WERI-Rb-1 (cell line): Measurements from ENCODE around the gene DCAF15.
"Not testable (repeated sequence)": the region's sequence is repeated elsewhere in the genome, so short reads cannot be mapped to it uniquely, and the experiment has no call there.

Source experiments
- DNase-seq: peaks from one replicate; pipeline ENCODE4 v3.0.0-alpha.2; 2020
- H3K27ac ChIP-seq: fragments of 250-450 bp; sonication (Bioruptor Pico); 2 replicates; pipeline ENCODE4 v1.5.1; 2020; ENCODE audit warnings: mild to moderate bottlenecking, moderate library complexity
- H3K27me3 ChIP-seq: fragments of 250-450 bp; sonication (Bioruptor Pico); 2 replicates; pipeline ENCODE4 v1.5.1; 2021; ENCODE audit warnings: mild to moderate bottlenecking, low read depth, moderate library complexity; ENCODE audit not compliant: insufficient read depth, severe bottlenecking
- H3K36me3 ChIP-seq: fragments of 250-450 bp; sonication (Bioruptor Pico); 2 replicates; pipeline ENCODE4 v1.5.1; 2020; ENCODE audit warnings: mild to moderate bottlenecking, moderate library complexity
- H3K4me3 ChIP-seq: 2 replicates; pipeline ENCODE4 v1.5.1; 2011; ENCODE audit warnings: low read depth, mild to moderate bottlenecking, control low read depth, low read length
- H3K9me3 ChIP-seq: fragments of 250-450 bp; sonication (Bioruptor Pico); 2 replicates; pipeline ENCODE4 v1.5.1; 2021; ENCODE audit warnings: mild to moderate bottlenecking, moderate library complexity; ENCODE audit not compliant: severe bottlenecking
- CTCF ChIP-seq: IDR thresholded peaks from 2 replicates; pipeline ENCODE4 v1.5.1; 2011; ENCODE audit warnings: low read depth, mild to moderate bottlenecking, control low read depth, inconsistent platforms, low read length

DCAF15 gene

GRCh38 chr19:13963603-13964105, 11.3 kb downstream of the DCAF15 start:
- Histone ChIP-seq H3K9me3 (no peaks in the 10 kb centered on the region), H3K27me3 (no peaks in the 10 kb centered on the region), H3K36me3 (peaks cover 66% of the 10 kb centered on the region), H3K4me3 (no peak overlapping the region), H3K27ac (no peak overlapping the region)
- no peak for TF ChIP-seq CTCF
- no peak for DNase-seq

GRCh38 chr19:13964776-13965175, 12.5 kb downstream of the DCAF15 start:
- peaks cover 67% of the 10 kb centered on the region for H3K36me3 ChIP-seq
- no peak overlapping the region for H3K27ac ChIP-seq
- H3K27me3 ChIP-seq = no peaks in the 10 kb centered on the region
- TF ChIP-seq CTCF = no peak
- H3K4me3 ChIP-seq = no peak overlapping the region
- DNase-seq = no peak
- no peaks in the 10 kb centered on the region for H3K9me3 ChIP-seq

- no peaks in the 10 kb centered on the region for H3K9me3 ChIP-seq
- H3K36me3 ChIP-seq = peaks cover 66% of the 10 kb centered on the region
- H3K27ac ChIP-seq = no peak overlapping the region
- no peak for DNase-seq
- no peak overlapping the region for H3K4me3 ChIP-seq
- no peak for TF ChIP-seq CTCF
- H3K27me3 ChIP-seq = no peaks in the 10 kb centered on the region
Measured at GRCh38 chr19:13965377-13965896, 13.1 kb downstream of the DCAF15 start.

GRCh38 chr19:13965926-13966683, 13.8 kb downstream of the DCAF15 start:
- no peak overlapping the region for H3K4me3 ChIP-seq
- peaks cover 65% of the 10 kb centered on the region for H3K36me3 ChIP-seq
- H3K9me3 ChIP-seq = no peaks in the 10 kb centered on the region
- TF ChIP-seq CTCF = no peak
- DNase-seq = no peak
- no peaks in the 10 kb centered on the region for H3K27me3 ChIP-seq
- H3K27ac ChIP-seq = no peak overlapping the region

GRCh38 chr19:13966684-13967128, 14.4 kb downstream of the DCAF15 start:
- no peak for DNase-seq
- Histone ChIP-seq H3K36me3 (peaks cover 70% of the 10 kb centered on the region), H3K27ac (no peak overlapping the region), H3K9me3 (no peaks in the 10 kb centered on the region), H3K27me3 (no peaks in the 10 kb centered on the region), H3K4me3 (no peak overlapping the region)
- TF ChIP-seq CTCF = no peak

- H3K27me3 ChIP-seq, DNase-seq, H3K27ac ChIP-seq, H3K4me3 ChIP-seq, H3K9me3 ChIP-seq: not testable (repeated sequence)
- H3K36me3 ChIP-seq = peaks cover 71% of the 10 kb centered on the region
Measured at GRCh38 chr19:13967206-13967605, 14.9 kb downstream of the DCAF15 start.
